ENCODE results near the gene LCN2. TPM values are rescaled to one million over a fixed set of nuclear protein-coding genes. Genes with fewer than 3 reads are reported as not detected.

Gene LCN2
- total RNA-seq, 1 experiment from 2014 or later: not detected

DNA sequence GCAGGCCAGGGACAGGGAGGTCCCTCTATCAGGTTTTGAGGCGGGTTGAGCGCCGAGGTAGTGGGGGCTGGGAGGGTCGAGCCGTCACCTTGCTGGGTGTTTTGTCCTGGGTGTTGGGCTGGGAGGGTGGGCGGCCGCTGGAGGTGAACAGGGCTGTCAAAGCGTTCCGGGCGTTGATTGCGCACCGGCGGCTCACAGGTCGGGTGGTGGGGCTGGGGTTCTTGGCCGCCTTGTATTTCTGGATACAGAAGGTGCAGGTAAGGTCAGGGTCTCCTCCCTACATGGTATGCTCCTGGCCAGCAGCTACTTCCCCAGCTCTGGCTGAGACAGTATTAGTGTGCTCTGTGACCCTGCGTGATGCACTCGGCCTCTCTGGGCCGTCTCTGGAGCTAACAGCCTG, 16.9 kb downstream of the LCN2 start:
- POLR2A ChIA-PET (ENCODE audit: low non-redundant PET): no interaction called here
- no peak overlapping the region for H3K4me3 ChIP-seq (ENCODE audit: low read depth, low read length, poor library complexity, severe bottlenecking)
- DNase-seq (ENCODE audit: low spot score): no peak
- CTCF ChIA-PET: no interaction called here
- no peaks in the 10 kb centered on the region for H3K27me3 ChIP-seq (replicated peaks; ENCODE audit: insufficient read depth, low read depth, low read length, poor library complexity)
- no TSS peak for BruUV-seq (replicated peaks)
- H3K36me3 ChIP-seq (ENCODE audit: insufficient read depth, low read length, poor library complexity, severe bottlenecking): peaks cover 49% of the 10 kb centered on the region
- no peaks in the 10 kb centered on the region for H3K9me3 ChIP-seq (ENCODE audit: low read depth, low read length, poor library complexity, severe bottlenecking)
- no peaks in the 10 kb centered on the region for H3K4me1 ChIP-seq (ENCODE audit: insufficient read depth, low read length, poor library complexity, severe bottlenecking)
- intact Hi-C loops (cut with micrococcal nuclease; ENCODE audit: unreplicated experiment): no loop called here
- TF ChIP-seq EZH2 (IDR thresholded peaks at IDR 0.05; ENCODE audit: borderline replicate concordance, low read depth, low read length, poor library complexity, severe bottlenecking): no peak
- TF ChIP-seq, protein P1, sequence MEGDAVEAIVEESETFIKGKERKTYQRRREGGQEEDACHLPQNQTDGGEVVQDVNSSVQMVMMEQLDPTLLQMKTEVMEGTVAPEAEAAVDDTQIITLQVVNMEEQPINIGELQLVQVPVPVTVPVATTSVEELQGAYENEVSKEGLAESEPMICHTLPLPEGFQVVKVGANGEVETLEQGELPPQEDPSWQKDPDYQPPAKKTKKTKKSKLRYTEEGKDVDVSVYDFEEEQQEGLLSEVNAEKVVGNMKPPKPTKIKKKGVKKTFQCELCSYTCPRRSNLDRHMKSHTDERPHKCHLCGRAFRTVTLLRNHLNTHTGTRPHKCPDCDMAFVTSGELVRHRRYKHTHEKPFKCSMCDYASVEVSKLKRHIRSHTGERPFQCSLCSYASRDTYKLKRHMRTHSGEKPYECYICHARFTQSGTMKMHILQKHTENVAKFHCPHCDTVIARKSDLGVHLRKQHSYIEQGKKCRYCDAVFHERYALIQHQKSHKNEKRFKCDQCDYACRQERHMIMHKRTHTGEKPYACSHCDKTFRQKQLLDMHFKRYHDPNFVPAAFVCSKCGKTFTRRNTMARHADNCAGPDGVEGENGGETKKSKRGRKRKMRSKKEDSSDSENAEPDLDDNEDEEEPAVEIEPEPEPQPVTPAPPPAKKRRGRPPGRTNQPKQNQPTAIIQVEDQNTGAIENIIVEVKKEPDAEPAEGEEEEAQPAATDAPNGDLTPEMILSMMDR (conservative IDR thresholded peaks at IDR 0.05; ENCODE audit: low read depth, low read length): no peak
- no peak overlapping the region for H3K27ac ChIP-seq (ENCODE audit: low read depth, low read length, poor library complexity, severe bottlenecking)

DNA sequence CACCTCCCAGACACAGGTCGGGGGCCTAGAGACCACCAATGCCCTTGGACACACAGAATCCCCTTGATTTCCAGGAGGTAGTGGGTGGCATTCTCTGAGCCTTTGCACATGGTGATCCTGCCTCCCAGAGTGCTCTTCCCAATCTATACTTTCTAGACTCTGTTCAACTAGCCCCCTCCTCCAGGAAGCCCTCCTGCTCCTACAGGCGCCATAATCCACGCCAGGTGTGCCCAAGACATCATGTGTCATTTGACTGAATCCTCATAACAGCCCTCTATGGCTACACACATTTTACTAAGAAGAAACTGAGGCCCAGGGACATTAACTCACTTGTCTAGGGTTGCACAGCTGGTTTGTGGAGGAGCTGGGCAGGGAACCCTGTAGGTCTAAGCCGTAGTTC, 18.0 kb downstream of the LCN2 start:
- H3K9me3 ChIP-seq (ENCODE audit: low read depth, low read length, poor library complexity, severe bottlenecking): no peaks in the 10 kb centered on the region
- H3K27ac ChIP-seq (ENCODE audit: low read depth, low read length, poor library complexity, severe bottlenecking): no peak overlapping the region
- POLR2A ChIA-PET (ENCODE audit: low non-redundant PET): no interaction called here
- CTCF ChIA-PET: no interaction called here
- H3K4me3 ChIP-seq (ENCODE audit: low read depth, low read length, poor library complexity, severe bottlenecking): no peak overlapping the region
- peaks cover 49% of the 10 kb centered on the region for H3K36me3 ChIP-seq (ENCODE audit: insufficient read depth, low read length, poor library complexity, severe bottlenecking)
- H3K4me1 ChIP-seq (ENCODE audit: insufficient read depth, low read length, poor library complexity, severe bottlenecking): no peaks in the 10 kb centered on the region
- DNase-seq (ENCODE audit: low spot score): no peak
- no peaks in the 10 kb centered on the region for H3K27me3 ChIP-seq (replicated peaks; ENCODE audit: insufficient read depth, low read depth, low read length, poor library complexity)
- TF ChIP-seq, protein P1 (conservative IDR thresholded peaks at IDR 0.05; ENCODE audit: low read depth, low read length): no peak
- TF ChIP-seq EZH2 (IDR thresholded peaks at IDR 0.05; ENCODE audit: borderline replicate concordance, low read depth, low read length, poor library complexity, severe bottlenecking): no peak
- BruUV-seq (replicated peaks): no TSS peak
- intact Hi-C loops (cut with micrococcal nuclease; ENCODE audit: unreplicated experiment): no loop called here

DNA sequence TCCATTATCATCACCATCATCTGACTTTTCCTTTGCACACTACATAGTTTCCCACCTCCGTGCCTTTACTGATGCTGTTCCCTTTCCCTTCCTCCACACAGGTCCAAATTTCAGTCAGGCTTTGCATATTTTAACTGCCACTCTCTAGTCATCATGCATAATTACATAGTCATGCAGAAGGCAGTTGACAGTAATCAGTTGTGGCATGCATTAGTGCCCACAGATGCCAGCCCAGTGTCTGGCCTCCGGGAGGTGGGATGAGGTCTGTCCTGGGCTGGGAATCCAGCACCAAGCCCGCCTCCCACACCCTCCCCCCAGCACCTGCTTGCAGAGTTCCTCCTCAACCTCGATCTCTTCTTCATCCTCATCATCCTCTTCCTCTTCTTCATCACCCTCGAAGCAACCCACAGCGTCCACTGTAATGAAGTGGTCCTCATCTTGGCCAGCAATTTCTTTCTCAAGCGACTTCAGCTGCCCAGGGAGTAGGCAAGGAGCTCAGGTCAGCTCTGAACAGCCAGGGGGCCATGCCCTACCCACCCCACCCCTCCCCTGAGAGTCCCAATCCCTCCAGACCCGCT, 19.6 kb downstream of the LCN2 start:
- TF ChIP-seq EZH2 (IDR thresholded peaks at IDR 0.05; ENCODE audit: borderline replicate concordance, low read depth, low read length, poor library complexity, severe bottlenecking): no peak
- TF ChIP-seq, protein P1 (conservative IDR thresholded peaks at IDR 0.05; ENCODE audit: low read depth, low read length): no peak
- no peak for DNase-seq (ENCODE audit: low spot score)
- H3K27me3 ChIP-seq (replicated peaks; ENCODE audit: insufficient read depth, low read depth, low read length, poor library complexity): no peaks in the 10 kb centered on the region
- no peaks in the 10 kb centered on the region for H3K9me3 ChIP-seq (ENCODE audit: low read depth, low read length, poor library complexity, severe bottlenecking)
- POLR2A ChIA-PET (ENCODE audit: low non-redundant PET): no interaction called here
- intact Hi-C loops (cut with micrococcal nuclease; ENCODE audit: unreplicated experiment): no loop called here
- CTCF ChIA-PET: no interaction called here
- no peaks in the 10 kb centered on the region for H3K4me1 ChIP-seq (ENCODE audit: insufficient read depth, low read length, poor library complexity, severe bottlenecking)
- no peak overlapping the region for H3K4me3 ChIP-seq (ENCODE audit: low read depth, low read length, poor library complexity, severe bottlenecking)
- no peak overlapping the region for H3K27ac ChIP-seq (ENCODE audit: low read depth, low read length, poor library complexity, severe bottlenecking)
- H3K36me3 ChIP-seq (ENCODE audit: insufficient read depth, low read length, poor library complexity, severe bottlenecking): peaks cover 41% of the 10 kb centered on the region
- BruUV-seq (replicated peaks): no TSS peak
